WI38 (cell line): ENCODE measurements around the gene SCLY.

Experiments
- H3K4me3 ChIP-seq: 2 replicates; pipeline ENCODE4 v1.5.1; 2011; ENCODE audit warnings: low read depth, mild to moderate bottlenecking, control low read depth, low read length
- CTCF ChIP-seq: IDR thresholded peaks from 2 replicates; pipeline ENCODE4 v1.5.1; 2012; ENCODE audit warnings: low read depth, mild to moderate bottlenecking, control low read depth, low read length

Gene SCLY

GRCh38 chr2:238094438-238095022 is 33.7 kb downstream of the SCLY start:
- H3K4me3 ChIP-seq: no peak overlapping the region
- no peak for TF ChIP-seq CTCF

- no peak for TF ChIP-seq CTCF
- no peak overlapping the region for H3K4me3 ChIP-seq
Measured at GRCh38 chr2:238095143-238095542, 34.3 kb downstream of the SCLY start.

GRCh38 chr2:238096311-238097011 is 35.7 kb downstream of the SCLY start:
- TF ChIP-seq CTCF: no peak
- no peak overlapping the region for H3K4me3 ChIP-seq

- no peak overlapping the region for H3K4me3 ChIP-seq
- no peak for TF ChIP-seq CTCF
Measured at GRCh38 chr2:238097201-238097987, 36.6 kb downstream of the SCLY start.

GRCh38 chr2:238097988-238098871 is 37.4 kb downstream of the SCLY start:
- TF ChIP-seq CTCF: no peak
- H3K4me3 ChIP-seq: no peak overlapping the region

- TF ChIP-seq CTCF: no peak
- H3K4me3 ChIP-seq: no peak overlapping the region
Measured at GRCh38 chr2:238098901-238099713, 38.3 kb downstream of the SCLY start.
